Ishikawa (cell line): ENCODE data around the gene SYCP2L.

Experiments used
- CEBPB ChIP-seq: IDR thresholded peaks from 2 replicates; pipeline ENCODE4 v1.6.1; 2012
- CREB1 ChIP-seq: IDR thresholded peaks from 2 replicates; pipeline ENCODE4 v1.6.1; 2012; ENCODE audit warnings: low read depth
- EGR1 ChIP-seq: IDR thresholded peaks from 2 replicates; pipeline ENCODE4 v1.6.1; 2012
- EP300 ChIP-seq: IDR thresholded peaks from 2 replicates; pipeline ENCODE4 v1.6.1; 2012; ENCODE audit warnings: borderline replicate concordance
- FOXM1 ChIP-seq: IDR thresholded peaks from 2 replicates; pipeline ENCODE4 v1.6.1; 2012; ENCODE audit warnings: low read depth, borderline replicate concordance
- NFIC ChIP-seq: IDR thresholded peaks from 2 replicates; pipeline ENCODE4 v1.6.1; 2012
- RAD21 ChIP-seq: IDR thresholded peaks from 2 replicates; pipeline ENCODE4 v1.6.1; 2012; ENCODE audit warnings: low read depth
- TAF1 ChIP-seq: IDR thresholded peaks from 2 replicates; pipeline ENCODE4 v1.6.1; 2012; ENCODE audit warnings: low read depth, mild to moderate bottlenecking
- TCF12 ChIP-seq: IDR thresholded peaks from 2 replicates; pipeline ENCODE4 v1.6.1; 2012; ENCODE audit warnings: low read depth
- TEAD4 ChIP-seq: IDR thresholded peaks from 2 replicates; pipeline ENCODE4 v1.6.1; 2012
- YY1 ChIP-seq: IDR thresholded peaks from 2 replicates; pipeline ENCODE4 v1.6.1; 2012; ENCODE audit warnings: low read depth
- ZBTB7A ChIP-seq: IDR thresholded peaks from 2 replicates; pipeline ENCODE4 v1.6.1; 2012; ENCODE audit warnings: low read depth
- TF ChIP-seq, protein P1 (sequence below): IDR thresholded peaks from 2 replicates; pipeline ENCODE4 v1.6.1; 2012
- TF ChIP-seq, protein P2 (sequence below): IDR thresholded peaks from 2 replicates; pipeline ENCODE4 v1.6.1; 2012; ENCODE audit warnings: low read depth, mild to moderate bottlenecking
- TF ChIP-seq, protein P3 (sequence below): IDR thresholded peaks from 2 replicates; pipeline ENCODE4 v1.6.1; 2012

SYCP2L gene

DNA sequence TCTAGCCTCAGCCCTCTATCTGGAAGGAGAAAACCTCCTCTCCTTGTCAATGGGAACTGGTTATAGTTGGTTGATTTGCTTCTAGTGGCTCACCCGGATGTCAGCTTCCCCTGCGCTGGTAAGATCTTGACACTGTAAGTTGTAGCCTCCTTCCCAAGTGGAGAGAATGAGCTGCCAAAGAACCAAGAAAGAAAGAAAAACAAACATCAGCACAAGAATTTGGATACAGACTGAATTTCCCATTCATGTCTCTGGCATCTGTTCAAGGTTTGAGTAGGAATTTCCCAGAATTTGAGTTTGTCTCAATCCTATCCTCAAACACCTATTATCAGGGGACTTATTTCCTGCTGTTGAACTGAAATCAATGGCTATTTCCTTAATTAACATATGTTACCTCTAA lies 113.1 kb downstream of the SYCP2L start:
- TF ChIP-seq ZBTB7A (no peak), CEBPB (no peak), EGR1 (no peak), EP300 (no peak), FOXM1 (no peak), NFIC (no peak), YY1 (no peak), RAD21 (no peak), TCF12 (no peak), TEAD4 (no peak)
- TF ChIP-seq, protein P1, sequence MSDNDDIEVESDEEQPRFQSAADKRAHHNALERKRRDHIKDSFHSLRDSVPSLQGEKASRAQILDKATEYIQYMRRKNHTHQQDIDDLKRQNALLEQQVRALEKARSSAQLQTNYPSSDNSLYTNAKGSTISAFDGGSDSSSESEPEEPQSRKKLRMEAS: no peak
- TF ChIP-seq, protein P2, sequence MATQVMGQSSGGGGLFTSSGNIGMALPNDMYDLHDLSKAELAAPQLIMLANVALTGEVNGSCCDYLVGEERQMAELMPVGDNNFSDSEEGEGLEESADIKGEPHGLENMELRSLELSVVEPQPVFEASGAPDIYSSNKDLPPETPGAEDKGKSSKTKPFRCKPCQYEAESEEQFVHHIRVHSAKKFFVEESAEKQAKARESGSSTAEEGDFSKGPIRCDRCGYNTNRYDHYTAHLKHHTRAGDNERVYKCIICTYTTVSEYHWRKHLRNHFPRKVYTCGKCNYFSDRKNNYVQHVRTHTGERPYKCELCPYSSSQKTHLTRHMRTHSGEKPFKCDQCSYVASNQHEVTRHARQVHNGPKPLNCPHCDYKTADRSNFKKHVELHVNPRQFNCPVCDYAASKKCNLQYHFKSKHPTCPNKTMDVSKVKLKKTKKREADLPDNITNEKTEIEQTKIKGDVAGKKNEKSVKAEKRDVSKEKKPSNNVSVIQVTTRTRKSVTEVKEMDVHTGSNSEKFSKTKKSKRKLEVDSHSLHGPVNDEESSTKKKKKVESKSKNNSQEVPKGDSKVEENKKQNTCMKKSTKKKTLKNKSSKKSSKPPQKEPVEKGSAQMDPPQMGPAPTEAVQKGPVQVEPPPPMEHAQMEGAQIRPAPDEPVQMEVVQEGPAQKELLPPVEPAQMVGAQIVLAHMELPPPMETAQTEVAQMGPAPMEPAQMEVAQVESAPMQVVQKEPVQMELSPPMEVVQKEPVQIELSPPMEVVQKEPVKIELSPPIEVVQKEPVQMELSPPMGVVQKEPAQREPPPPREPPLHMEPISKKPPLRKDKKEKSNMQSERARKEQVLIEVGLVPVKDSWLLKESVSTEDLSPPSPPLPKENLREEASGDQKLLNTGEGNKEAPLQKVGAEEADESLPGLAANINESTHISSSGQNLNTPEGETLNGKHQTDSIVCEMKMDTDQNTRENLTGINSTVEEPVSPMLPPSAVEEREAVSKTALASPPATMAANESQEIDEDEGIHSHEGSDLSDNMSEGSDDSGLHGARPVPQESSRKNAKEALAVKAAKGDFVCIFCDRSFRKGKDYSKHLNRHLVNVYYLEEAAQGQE: no peak
- TF ChIP-seq, protein P3, sequence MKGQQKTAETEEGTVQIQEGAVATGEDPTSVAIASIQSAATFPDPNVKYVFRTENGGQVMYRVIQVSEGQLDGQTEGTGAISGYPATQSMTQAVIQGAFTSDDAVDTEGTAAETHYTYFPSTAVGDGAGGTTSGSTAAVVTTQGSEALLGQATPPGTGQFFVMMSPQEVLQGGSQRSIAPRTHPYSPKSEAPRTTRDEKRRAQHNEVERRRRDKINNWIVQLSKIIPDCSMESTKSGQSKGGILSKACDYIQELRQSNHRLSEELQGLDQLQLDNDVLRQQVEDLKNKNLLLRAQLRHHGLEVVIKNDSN: no peak

DNA sequence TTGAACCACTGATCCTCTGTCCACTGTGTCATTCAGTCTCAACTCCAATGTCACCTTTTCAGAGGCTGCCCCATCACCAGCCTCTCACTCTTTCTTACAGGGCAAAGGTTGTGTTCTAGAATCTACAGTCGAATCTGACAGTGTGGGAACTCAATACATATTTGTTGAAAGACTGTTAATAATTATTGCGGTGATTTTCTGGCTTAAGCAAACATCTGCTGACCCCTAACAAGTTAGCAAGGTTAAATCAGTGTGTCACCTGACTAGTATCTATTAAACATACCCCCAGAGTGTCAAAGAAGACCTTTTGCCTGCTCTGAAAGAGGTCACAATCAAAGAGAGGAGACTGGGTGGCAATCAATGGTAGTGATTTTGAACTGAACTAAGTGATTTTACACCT lies 115.3 kb downstream of the SYCP2L start:
- TF ChIP-seq ZBTB7A (no peak), FOXM1 (no peak), TEAD4 (no peak), TCF12 (no peak), CEBPB (no peak), TAF1 (no peak), RAD21 (no peak), YY1 (no peak), NFIC (no peak), EGR1 (no peak), EP300 (no peak)
- TF ChIP-seq, protein P2: no peak

DNA sequence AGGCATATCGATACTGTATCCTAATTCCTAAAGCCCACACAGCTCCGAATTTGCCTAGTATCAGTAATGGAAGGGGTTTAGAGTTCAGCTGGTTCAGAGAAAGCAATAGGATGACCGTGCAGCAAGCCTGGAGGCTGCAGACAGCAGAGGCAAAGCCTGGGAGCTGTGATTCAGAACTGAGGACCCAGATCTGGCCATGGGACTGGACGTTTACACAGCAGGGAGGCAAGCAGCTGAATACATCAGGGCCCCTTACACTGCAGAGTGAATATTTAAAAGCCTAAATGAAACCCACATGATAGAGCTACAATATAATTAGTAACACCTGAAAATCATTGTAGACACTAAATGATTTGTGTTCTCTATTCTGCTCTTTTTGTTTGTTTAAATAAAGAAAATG lies 119.2 kb downstream of the SYCP2L start:
- TF ChIP-seq, protein P2: no peak
- TF ChIP-seq RAD21 (no peak), EGR1 (no peak), EP300 (no peak)

DNA sequence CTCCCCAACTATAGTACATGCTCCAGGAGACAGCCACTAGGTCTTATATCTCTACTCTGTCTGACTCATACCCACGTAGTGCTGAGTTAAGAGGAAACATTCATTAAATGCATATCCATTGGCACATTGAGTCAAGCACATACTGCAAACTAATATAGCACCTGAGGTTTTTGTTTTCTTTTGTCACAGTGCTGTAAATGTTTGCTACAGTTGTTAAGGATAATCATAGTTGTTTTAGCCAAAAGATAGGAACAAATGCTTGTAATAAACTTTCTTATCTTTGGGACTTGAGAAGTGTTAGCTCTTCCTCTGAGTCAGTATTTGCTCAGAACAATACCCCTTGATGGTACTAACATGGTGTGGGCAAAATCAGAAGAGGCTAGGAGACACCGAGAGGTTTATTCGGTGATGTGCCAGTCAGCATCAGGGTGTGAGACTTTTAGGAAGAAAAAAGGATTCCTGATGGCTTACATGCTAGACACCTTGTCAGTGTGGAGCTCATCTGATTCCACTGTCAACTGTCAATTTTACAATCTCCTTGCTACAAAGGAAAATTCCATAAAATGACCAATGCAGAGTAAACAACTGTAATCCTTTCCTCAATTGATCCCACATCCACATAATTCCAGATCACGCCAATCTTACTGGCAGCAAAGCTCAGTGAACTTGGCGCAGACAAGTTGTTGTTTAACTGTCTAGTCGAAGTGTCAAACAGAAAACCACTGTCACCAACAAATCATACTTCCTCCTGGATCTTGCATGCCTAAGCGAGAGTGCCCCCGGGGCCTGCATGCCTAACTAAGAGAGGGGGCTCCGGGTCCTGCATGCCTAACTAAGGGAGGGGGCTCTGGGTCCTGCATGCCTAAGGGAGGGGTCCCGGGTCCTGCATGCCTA lies 121.1 kb downstream of the SYCP2L start:
- TF ChIP-seq CREB1: no peak
- no peak for TF ChIP-seq YY1
- TF ChIP-seq FOXM1: no peak
- TF ChIP-seq TAF1: no peak
- no peak for TF ChIP-seq NFIC
- TF ChIP-seq TEAD4: no peak
- no peak for TF ChIP-seq EGR1
- TF ChIP-seq, protein P2: no peak
- no peak for TF ChIP-seq ZBTB7A
- no peak for TF ChIP-seq EP300
- no peak for TF ChIP-seq RAD21
- TF ChIP-seq, protein P1: no peak
- TF ChIP-seq TCF12: no peak
- TF ChIP-seq CEBPB: no peak
- TF ChIP-seq, protein P3: no peak
